Retinal pigment epithelial cell (primary cell): Measurements from ENCODE around the gene OR2Y1.
A peak's percentile ranks its signal among the peaks of the same experiment; 100 is the strongest.

Experiments
- DNase-seq: peaks from one replicate; pipeline ENCODE4 v3.0.0-alpha.2; 2010; ENCODE audit warnings: low read depth
- H3K4me3 ChIP-seq: 2 replicates; pipeline ENCODE4 v1.5.1; 2011; ENCODE audit warnings: mild to moderate bottlenecking, low read length, control low read depth, moderate library complexity
- CTCF ChIP-seq: conservative IDR thresholded peaks from 2 replicates; pipeline ENCODE4 v1.5.1; 2011; ENCODE audit warnings: low read depth, low read length, control low read depth, inconsistent platforms

Gene OR2Y1

GRCh38 chr5:180736536-180736935, 3.3 kb downstream of the OR2Y1 start:
- DNase-seq: no peak
- H3K4me3 ChIP-seq: no peak overlapping the region
- no peak for TF ChIP-seq CTCF

- no peak for TF ChIP-seq CTCF
- H3K4me3 ChIP-seq: no peak overlapping the region
- DNase-seq: no peak
These were observed 14.9 kb downstream of the OR2Y1 start for GRCh38 chr5:180724944-180725343.

GRCh38 chr5:180723936-180724335, 15.9 kb downstream of the OR2Y1 start:
- no peak overlapping the region for H3K4me3 ChIP-seq
- TF ChIP-seq CTCF: no peak
- no peak for DNase-seq

- DNase-seq: no peak
- H3K4me3 ChIP-seq: no peak overlapping the region
- no peak for TF ChIP-seq CTCF
These were observed 19.4 kb downstream of the OR2Y1 start for GRCh38 chr5:180720486-180720885.

GRCh38 chr5:180719781-180720180, 20.1 kb downstream of the OR2Y1 start:
- DNase-seq: no peak
- TF ChIP-seq CTCF: no peak
- no peak overlapping the region for H3K4me3 ChIP-seq

GRCh38 chr5:180718810-180719453, 20.9 kb downstream of the OR2Y1 start:
- no peak for DNase-seq
- H3K4me3 ChIP-seq: no peak overlapping the region
- peak; percentile 70 for TF ChIP-seq CTCF

- no peak for DNase-seq
These were observed 21.9 kb downstream of the OR2Y1 start for GRCh38 chr5:180717989-180718388.

More at GRCh38 chr5:180717989-180718388, 21.9 kb downstream of the OR2Y1 start:
- H3K4me3 ChIP-seq: no peak overlapping the region
- TF ChIP-seq CTCF: no peak
